GM19467 (cell line): ENCODE data around the gene ADAM8.
"Not testable (repeated sequence)": the region's sequence is repeated elsewhere in the genome, so short reads cannot be mapped to it uniquely, and the experiment has no call there.

Experiments used
- ATAC-seq: cut with Tn5 transposase; IDR thresholded peaks from one replicate; pipeline ENCODE4 v1.9.1; 2021; ENCODE audit warnings: mild to moderate bottlenecking, moderate library complexity; ENCODE audit not compliant: unreplicated experiment

Gene ADAM8

DNA sequence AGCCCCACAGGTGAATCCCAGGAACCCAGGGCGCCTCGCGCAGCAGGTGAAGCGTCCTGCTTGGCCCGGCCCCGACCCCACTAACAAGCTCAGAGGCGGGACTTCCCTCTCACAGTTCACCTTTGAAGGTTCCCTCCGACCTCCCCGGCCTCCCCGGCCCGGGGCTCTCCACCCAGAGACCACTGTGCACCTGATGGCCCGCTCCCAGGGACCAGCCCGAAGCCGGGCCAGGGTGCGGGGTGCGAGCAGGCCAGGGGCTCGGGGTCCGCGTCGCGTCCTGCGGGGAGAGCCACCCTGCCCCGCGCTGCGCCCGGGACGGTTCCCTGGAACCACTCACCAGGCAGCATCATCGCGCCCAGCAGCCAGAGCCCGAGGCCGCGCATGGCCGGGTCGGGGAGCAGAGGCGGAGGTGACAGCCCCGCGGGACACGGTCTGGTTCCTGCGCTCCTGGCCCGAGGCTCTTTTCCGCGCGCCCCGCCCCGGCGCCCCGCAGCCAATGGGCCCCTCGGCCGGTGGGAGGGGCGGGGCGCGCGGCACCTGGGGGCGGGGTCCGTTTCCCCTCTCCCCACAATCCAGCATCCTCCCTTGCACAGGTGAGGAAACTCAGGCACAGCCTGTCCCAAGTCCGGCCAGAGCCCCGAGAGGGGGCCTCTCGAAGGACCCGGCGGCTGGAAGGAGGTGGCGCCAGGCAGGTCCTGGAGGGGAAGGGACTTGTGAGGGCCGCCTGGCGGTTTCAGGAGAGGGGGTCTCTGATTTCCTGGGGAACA, at the start of gene ADAM8:
Gene ADAM8 (minus strand): TSS at position 434 of the 767 bp plus-strand sequence. CDS start 51 bp downstream, at position 383.
- ATAC-seq: peak; percentile 36

- ATAC-seq: no peak
These were observed 49.5 kb upstream of the ADAM8 start for GRCh38 chr10:133326223-133326551.

DNA sequence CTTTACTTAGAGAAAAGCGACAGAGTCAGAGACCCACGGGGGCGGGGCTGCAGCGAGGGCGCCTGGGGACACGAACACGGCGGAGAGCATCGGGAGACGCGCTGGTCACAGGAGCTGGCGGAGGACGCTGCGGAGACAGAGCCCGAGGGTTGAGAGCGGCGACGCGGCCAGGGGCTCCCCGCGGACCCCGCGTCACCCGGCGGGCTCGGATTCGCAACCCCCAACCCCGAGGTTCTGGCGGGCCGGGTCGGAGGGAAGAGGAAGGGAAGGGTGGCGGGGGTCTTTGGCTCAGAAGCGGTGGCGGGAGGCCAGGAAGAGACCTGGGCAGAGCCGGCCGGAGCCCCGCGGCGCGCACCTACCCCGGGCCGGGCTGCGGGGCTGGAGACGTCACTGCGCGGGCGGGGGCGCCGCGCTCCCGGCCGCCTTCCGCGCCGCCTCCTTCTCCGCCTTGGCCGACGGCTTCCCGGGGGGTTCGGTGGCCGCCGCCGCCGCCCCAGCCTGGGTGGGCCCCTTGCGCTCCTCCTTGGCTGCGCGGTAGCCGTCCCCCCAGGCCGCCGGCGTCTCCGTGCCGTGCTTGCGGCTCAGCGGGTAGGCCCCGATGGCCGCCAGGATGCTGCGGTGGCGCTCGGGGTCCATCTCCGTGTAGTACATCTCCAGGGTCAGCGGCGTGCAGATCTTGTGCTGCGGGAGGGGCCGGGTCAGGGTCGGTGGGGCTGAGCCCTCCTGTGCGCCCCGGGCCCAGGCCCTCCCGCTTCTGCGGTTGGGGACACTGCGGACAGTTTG, 49.0 kb upstream of the ADAM8 start:
- no peak for ATAC-seq

GRCh38 chr10:133324857-133325260, 48.2 kb upstream of the ADAM8 start:
- no peak for ATAC-seq

- ATAC-seq: no peak
These were observed 47.6 kb upstream of the ADAM8 start for GRCh38 chr10:133324198-133324792.

GRCh38 chr10:133322064-133322709, 45.5 kb upstream of the ADAM8 start:
- not testable (repeated sequence) for ATAC-seq

- ATAC-seq: not testable (repeated sequence)
These were observed 44.3 kb upstream of the ADAM8 start for GRCh38 chr10:133320852-133321422.

GRCh38 chr10:133318494-133319127, 41.9 kb upstream of the ADAM8 start:
- peak; percentile 71 for ATAC-seq

DNA sequence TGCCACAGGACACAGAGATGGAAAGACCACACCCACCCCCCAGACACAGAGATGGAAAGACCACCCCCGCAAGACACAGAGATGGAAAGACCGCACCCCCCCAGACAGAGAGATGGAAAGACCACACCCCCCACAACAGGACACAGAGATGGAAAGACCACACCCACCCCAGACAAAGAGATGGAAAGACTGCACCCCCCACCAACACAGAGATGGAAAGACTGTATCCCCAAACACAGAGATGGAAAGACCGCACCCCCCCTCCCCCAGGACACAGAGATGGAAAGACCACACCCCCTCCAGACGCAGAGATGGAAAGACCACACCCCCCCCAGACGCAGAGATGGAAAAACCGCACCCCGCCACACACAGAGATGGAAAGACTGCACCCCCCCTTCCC, 40.1 kb upstream of the ADAM8 start:
- no peak for ATAC-seq

- no peak for ATAC-seq
These were observed 39.6 kb upstream of the ADAM8 start for GRCh38 chr10:133316266-133316665.

DNA sequence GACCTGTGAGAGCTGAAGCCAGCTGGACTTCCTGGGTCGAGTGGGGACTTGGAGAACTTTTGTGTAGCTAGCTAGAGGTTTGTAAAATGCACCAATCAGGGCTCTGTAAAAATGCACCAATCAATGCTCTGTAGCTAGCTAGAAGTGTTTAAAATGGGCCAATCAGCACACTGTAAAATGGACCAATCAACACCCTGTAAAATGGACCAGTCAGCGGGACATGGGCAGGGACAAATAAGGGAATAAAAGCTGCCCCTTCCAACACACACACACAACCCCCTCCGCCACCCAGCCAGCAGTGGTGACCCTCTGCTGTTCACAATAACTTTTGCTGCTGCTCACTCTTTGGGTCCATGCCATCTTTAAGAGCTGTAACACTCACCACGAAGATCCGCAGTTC, 39.2 kb upstream of the ADAM8 start:
- ATAC-seq: no peak

DNA sequence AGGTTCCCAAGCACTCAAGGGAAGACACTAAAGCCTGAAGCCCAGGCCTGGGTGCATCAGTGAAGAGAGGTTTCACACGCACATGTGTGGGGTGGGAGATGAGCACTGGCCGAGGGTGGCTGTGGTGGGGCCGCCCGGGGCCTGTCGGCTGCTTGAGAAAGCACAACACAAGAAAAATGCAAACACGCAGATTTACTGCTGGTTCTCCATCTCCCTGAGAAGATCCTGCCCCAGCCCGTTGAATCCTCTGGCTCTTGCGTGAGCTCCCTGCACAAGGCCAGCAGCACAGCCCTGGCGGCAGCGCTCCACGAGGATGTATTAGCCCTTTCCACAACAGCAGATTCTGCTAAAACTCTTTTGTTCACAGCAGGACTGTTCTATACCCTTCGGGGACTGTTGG, 38.2 kb upstream of the ADAM8 start:
- ATAC-seq: no peak

DNA sequence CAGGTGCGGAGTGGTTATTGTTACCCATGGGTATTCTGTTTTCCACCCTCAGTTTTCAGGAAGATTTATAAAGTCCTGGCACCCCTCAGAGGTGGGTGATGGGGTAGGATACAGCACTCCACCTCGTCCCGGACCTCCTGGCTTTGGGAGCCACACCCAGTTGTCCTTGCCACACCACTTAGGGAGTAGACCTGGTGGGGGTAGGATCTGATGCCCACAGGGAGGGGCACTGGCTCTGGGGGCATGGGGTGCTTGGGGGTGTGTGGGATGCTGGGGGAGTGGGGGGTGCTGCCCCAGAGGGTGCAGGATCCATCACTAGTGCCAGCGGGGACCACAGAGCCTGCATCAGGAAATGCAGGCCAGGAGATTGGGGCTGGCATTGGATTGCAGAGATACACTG, 36.5 kb upstream of the ADAM8 start:
- ATAC-seq: no peak

GRCh38 chr10:133312769-133313145, 36.1 kb upstream of the ADAM8 start:
- ATAC-seq: no peak

- ATAC-seq: no peak
These were observed 35.5 kb upstream of the ADAM8 start for GRCh38 chr10:133312016-133312768.

DNA sequence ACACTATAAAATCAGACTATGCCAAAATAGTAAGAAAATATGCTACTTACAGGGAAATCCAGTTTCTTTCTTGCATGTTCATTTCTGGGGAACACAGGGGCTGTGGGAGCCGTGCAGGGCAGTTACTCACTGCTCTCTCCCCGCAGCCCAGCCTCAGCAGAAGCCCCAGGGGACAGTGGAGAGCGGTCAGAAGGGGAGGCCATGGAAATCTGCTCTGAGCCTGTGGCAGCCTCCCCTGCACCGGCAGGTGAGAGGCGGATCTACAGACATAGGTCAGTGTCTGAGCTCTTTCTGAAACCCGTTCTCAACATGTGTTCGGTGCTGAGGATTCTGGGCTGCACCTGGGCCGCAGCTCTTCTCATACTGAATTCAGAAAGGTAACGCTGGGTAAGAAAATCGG, 34.9 kb upstream of the ADAM8 start:
- no peak for ATAC-seq

DNA sequence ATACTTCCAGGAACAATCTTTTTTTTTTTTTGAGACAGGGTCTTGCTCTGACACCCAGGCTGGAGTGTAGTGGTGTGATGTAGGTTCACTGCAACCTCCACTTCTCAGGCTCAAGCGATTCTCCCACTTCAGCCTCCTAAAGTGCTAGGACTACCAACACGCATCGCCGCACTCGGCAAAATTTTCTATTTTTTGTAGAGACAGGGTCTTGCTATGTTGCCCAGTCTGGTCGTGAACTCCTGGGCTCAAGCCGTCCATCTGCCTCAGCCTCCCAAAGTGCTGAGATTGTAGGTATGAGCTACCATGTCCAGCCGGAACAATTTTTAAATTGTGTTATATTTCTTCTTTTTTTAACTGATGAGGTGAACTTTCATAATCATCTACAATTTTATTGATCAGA, 34.1 kb upstream of the ADAM8 start:
- no peak for ATAC-seq

GRCh38 chr10:133310399-133310755, 33.7 kb upstream of the ADAM8 start:
- no peak for ATAC-seq

DNA sequence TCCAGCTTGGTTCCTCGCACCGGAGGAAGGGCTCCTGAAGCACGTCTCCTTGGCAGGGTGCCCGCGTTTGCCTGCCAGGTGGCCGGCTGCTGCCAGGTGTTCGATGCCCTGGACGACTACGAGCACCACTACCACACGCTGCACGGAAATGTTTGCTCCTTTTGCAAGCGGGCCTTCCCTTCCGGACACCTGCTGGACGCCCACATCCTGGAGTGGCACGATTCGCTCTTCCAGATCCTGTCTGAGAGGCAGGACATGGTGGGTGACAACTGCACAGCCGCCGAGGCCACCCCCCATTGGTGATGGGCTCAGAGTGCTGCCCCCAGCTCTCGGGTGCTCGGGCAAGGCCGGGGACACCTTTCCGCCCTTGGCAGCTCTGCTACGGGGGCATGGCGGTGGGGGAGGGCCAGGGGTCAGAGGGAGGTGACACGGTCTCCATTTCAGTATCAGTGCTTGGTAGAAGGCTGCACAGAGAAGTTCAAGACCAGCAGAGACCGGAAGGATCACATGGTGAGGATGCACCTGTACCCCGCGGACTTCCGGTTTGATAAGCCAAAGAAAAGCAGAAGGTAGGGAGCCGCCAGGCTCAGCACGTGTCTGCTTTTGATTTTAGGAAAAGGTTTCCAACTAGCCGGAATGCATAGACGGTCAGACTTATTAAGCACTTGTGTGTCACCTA, 33.2 kb upstream of the ADAM8 start:
- no peak for ATAC-seq
